Measurements from ENCODE around the gene RNF207. TPM values are rescaled to one million over a fixed set of nuclear protein-coding genes. Genes with fewer than 3 reads are reported as not detected.

Gene RNF207
- total RNA-seq, 1 experiment from 2014 or later, result 4.9 TPM

DNA sequence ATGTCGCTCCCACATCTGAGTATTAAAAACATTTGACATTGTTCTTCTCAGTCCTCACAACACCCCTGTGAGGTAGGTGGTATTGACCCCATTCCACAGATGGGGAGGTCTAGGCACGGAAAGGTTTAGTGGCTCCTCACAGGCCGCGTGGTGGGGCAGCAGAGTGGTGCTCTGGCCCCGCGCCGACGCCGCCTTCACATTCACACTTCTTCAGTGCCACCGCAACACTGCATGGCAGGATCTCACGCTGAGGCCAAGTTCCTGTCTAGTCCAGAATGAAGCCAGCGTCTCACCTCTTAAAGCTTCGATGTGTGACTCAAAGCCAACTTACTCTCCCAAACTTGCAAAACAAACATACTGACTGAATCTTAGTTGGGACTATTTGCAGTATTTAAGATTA, 17.7 kb downstream of the RNF207 start:
- Histone ChIP-seq H3K27me3 (ENCODE audit: insufficient read depth, low read length) (no peaks in the 10 kb centered on the region), H3K14ac (ENCODE audit: insufficient read depth, low read length) (no peak overlapping the region), H3K56ac (ENCODE audit: insufficient read length, low read depth, low read length) (no peak overlapping the region), H2AK5ac (ENCODE audit: insufficient read length, low read length) (no peak overlapping the region), H3K18ac (ENCODE audit: insufficient read length, low read depth, low read length) (no peak overlapping the region), H3K9ac (ENCODE audit: extremely low read depth, insufficient read length, low read length) (no peak overlapping the region), H3K4me2 (ENCODE audit: insufficient read depth, insufficient read length, low read length) (no peak overlapping the region), H3K4me1 (ENCODE audit: insufficient read depth, low read length) (no peaks in the 10 kb centered on the region), H2AFZ (ENCODE audit: low read length) (no peak overlapping the region), H2BK15ac (ENCODE audit: low read depth, low read length) (no peak overlapping the region), H3K9me3 (ENCODE audit: control insufficient read depth, low read depth, low read length) (no peaks in the 10 kb centered on the region), H3K4ac (ENCODE audit: low read depth, low read length) (no peak overlapping the region), H4K8ac (replicated peaks; ENCODE audit: insufficient read length, low read depth, low read length) (no peak overlapping the region), H4K20me1 (ENCODE audit: control insufficient read depth, insufficient read depth, insufficient read length) (no peaks in the 10 kb centered on the region), H2BK20ac (ENCODE audit: low read depth, low read length, poor library complexity, severe bottlenecking) (no peak overlapping the region), H3K23me2 (ENCODE audit: insufficient read length, low read depth, low read length, poor library complexity, severe bottlenecking) (no peaks in the 10 kb centered on the region), H3K79me2 (ENCODE audit: insufficient read depth, low read length) (no peaks in the 10 kb centered on the region), H2BK5ac (ENCODE audit: insufficient read length, low read length) (no peak overlapping the region), H2BK12ac (ENCODE audit: insufficient read length, low read depth, low read length) (no peak overlapping the region), H3K23ac (ENCODE audit: insufficient read length, low read depth, low read length) (no peak overlapping the region), H3T11ph (ENCODE audit: low read length) (no peak overlapping the region), H2BK120ac (ENCODE audit: low read depth, low read length, poor library complexity, severe bottlenecking) (no peak overlapping the region), H4K91ac (ENCODE audit: insufficient read length, low read depth, low read length) (no peak overlapping the region), H3K27ac (ENCODE audit: insufficient read length, low read depth, low read length) (no peak overlapping the region), H4K5ac (ENCODE audit: insufficient read length, low read depth, low read length) (no peak overlapping the region), H3K79me1 (ENCODE audit: insufficient read depth, low read depth, low read length, poor library complexity, severe bottlenecking) (peaks cover 3% of the 10 kb centered on the region)
- Mint-ChIP-seq H3K4me3 (no peak overlapping the region), H3K27me3 (ENCODE audit: low read depth) (no peaks in the 10 kb centered on the region), H3K9me3 (no peaks in the 10 kb centered on the region), H3K4me1 (peaks cover 2 to 6% of the 10 kb centered on the region in 2 experiments; a peak in 2 of 4 replicates), H3K36me3 (ENCODE audit: insufficient read depth in 1 of 3, low read depth in 3 of 3) (peaks cover 38 to 74% (median 48%) of the 10 kb centered on the region in 3 experiments; a peak in 6 of 7 replicates), H3K27ac (no peak overlapping the region)
- no CpG with 5 or more reads among the region's 13 CpGs for WGBS (ENCODE audit: extremely low coverage, insufficient read length, low lambda C conversion rate)
- TF ChIP-seq, protein P1, sequence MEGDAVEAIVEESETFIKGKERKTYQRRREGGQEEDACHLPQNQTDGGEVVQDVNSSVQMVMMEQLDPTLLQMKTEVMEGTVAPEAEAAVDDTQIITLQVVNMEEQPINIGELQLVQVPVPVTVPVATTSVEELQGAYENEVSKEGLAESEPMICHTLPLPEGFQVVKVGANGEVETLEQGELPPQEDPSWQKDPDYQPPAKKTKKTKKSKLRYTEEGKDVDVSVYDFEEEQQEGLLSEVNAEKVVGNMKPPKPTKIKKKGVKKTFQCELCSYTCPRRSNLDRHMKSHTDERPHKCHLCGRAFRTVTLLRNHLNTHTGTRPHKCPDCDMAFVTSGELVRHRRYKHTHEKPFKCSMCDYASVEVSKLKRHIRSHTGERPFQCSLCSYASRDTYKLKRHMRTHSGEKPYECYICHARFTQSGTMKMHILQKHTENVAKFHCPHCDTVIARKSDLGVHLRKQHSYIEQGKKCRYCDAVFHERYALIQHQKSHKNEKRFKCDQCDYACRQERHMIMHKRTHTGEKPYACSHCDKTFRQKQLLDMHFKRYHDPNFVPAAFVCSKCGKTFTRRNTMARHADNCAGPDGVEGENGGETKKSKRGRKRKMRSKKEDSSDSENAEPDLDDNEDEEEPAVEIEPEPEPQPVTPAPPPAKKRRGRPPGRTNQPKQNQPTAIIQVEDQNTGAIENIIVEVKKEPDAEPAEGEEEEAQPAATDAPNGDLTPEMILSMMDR (conservative IDR thresholded peaks at IDR 0.05), result no peak
- DNase-seq, result no peak
